GM12891 (cell line): ENCODE data around the gene PXDN. TPM values are rescaled to one million over a fixed set of nuclear protein-coding genes. Genes with fewer than 3 reads are reported as not detected.

Source experiments
- DNase-seq: peaks from one replicate; pipeline ENCODE4 v3.0.0; 2011; ENCODE audit warnings: low spot score; ENCODE audit not compliant: insufficient read length
- FAIRE-seq: peaks from 2 replicates; lab custom pipeline; 2011; peaks lifted over from hg19 to GRCh38; lab: Jason Lieb, UNC
- PAX5 ChIP-seq: IDR thresholded peaks from 2 replicates; pipeline ENCODE4 v1.6.1; 2011; ENCODE audit warnings: low read length, moderate library complexity, mild to moderate bottlenecking; ENCODE audit not compliant: insufficient read depth, severe bottlenecking
- POLR2A ChIP-seq: IDR thresholded peaks from 2 replicates; pipeline ENCODE4 v1.6.1; 2011; ENCODE audit warnings: low read depth, low read length, control low read depth
- POLR2AphosphoS5 ChIP-seq: IDR thresholded peaks from 2 replicates; pipeline ENCODE4 v1.6.1; 2011; ENCODE audit warnings: low read depth, low read length, control low read depth
- POU2F2 ChIP-seq: IDR thresholded peaks from 2 replicates; pipeline ENCODE4 v1.6.1; 2011; ENCODE audit warnings: low read depth, mild to moderate bottlenecking, control low read depth, low read length, moderate library complexity
- SPI1 ChIP-seq: IDR thresholded peaks from 2 replicates; pipeline ENCODE4 v1.6.1; 2011; ENCODE audit warnings: low read depth, low read length, control low read depth
- TAF1 ChIP-seq: IDR thresholded peaks from 2 replicates; pipeline ENCODE4 v1.6.1; 2011; ENCODE audit warnings: low read depth, low read length, control low read depth
- polyA plus RNA-seq: library from polyadenylated mRNA; unstranded; fragments of >200 nt; gene quantifications from one replicate; pipeline ENCODE4 v1.2.1, GENCODE V29; 2012; ENCODE audit warnings: low read depth, missing spikeins, inconsistent platforms; ENCODE audit not compliant: missing spikeins

The PXDN gene, protein sequence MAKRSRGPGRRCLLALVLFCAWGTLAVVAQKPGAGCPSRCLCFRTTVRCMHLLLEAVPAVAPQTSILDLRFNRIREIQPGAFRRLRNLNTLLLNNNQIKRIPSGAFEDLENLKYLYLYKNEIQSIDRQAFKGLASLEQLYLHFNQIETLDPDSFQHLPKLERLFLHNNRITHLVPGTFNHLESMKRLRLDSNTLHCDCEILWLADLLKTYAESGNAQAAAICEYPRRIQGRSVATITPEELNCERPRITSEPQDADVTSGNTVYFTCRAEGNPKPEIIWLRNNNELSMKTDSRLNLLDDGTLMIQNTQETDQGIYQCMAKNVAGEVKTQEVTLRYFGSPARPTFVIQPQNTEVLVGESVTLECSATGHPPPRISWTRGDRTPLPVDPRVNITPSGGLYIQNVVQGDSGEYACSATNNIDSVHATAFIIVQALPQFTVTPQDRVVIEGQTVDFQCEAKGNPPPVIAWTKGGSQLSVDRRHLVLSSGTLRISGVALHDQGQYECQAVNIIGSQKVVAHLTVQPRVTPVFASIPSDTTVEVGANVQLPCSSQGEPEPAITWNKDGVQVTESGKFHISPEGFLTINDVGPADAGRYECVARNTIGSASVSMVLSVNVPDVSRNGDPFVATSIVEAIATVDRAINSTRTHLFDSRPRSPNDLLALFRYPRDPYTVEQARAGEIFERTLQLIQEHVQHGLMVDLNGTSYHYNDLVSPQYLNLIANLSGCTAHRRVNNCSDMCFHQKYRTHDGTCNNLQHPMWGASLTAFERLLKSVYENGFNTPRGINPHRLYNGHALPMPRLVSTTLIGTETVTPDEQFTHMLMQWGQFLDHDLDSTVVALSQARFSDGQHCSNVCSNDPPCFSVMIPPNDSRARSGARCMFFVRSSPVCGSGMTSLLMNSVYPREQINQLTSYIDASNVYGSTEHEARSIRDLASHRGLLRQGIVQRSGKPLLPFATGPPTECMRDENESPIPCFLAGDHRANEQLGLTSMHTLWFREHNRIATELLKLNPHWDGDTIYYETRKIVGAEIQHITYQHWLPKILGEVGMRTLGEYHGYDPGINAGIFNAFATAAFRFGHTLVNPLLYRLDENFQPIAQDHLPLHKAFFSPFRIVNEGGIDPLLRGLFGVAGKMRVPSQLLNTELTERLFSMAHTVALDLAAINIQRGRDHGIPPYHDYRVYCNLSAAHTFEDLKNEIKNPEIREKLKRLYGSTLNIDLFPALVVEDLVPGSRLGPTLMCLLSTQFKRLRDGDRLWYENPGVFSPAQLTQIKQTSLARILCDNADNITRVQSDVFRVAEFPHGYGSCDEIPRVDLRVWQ (N-terminal part only)
- 8.3 TPM for polyA plus RNA-seq

DNA sequence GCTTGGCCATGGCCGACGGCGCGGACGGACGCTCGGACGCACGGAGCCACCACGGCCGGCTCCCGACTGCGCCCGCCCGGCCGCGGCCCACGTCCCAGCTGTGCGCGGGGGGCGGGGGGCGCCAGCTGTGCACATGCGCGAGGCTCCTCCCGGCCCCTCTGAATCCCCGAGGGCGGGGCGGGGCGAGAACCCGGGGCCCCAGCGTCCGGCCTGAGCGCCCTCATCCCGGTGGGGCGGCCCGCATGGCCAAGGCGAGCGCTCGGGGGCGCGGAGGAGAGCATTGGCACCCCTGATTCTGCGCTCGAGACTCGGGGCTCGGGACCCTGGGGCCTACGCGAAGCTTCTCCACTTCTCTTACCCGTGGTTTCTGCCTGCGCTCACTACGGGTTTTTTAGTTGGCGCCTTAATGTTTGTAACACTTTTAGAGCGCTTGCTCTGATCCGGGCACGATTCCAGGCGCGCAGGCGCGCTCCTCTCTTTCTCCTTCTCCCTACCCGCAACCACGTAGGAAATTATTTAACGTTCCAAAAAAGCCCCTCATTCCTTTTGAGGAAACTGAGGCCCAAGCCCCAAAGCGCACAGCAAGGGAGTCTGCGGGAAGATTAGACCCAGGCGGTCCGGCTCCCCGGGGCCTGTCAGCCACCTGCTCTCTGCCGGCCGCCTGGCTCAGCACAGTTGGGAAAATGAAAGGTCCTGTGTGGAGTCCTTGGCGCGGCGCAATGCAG, at the start of gene PXDN:
Gene PXDN (minus strand): TSS at position 70 of the 725 bp plus-strand sequence. CDS start 60 bp downstream, at position 10.
- peak; percentile 55 for DNase-seq
- TF ChIP-seq PAX5 (no peak), POLR2AphosphoS5 (no peak), SPI1 (no peak), POLR2A (no peak), POU2F2 (no peak), TAF1 (no peak)
- FAIRE-seq, result no peak

DNA sequence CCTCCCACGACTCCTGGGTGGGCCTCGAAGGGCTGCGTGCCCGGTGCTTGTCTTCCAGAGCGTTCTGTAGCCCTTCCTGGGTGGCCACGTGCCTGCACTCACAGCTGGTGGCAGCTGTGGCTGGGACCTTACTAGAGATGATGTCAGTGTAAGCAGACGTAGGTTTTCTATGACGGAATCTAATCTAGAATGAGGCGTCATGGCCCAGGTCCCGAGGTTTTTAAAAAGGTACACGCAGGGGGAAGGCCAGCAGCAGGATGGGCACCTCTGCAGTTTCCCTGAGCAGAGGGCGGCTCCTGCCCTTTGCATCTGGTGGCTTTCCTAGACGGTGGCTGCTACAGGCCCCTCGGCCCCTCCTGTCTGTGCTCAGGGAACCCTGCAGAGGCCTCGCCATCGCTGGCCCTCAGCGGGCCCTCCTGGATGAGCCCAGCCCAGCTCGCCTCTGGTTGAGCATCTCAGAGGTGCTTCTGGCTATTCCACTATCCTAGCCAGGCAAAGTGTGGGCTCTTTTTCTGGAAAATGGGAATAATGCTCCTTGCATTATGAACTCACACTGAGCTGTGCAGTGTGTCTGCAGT, 49.6 kb upstream of the PXDN start:
- no peak for FAIRE-seq
- TF ChIP-seq SPI1 (no peak), POU2F2 (no peak), POLR2A (no peak), TAF1 (no peak), PAX5 (no peak), POLR2AphosphoS5 (no peak)
- DNase-seq, result no peak

DNA sequence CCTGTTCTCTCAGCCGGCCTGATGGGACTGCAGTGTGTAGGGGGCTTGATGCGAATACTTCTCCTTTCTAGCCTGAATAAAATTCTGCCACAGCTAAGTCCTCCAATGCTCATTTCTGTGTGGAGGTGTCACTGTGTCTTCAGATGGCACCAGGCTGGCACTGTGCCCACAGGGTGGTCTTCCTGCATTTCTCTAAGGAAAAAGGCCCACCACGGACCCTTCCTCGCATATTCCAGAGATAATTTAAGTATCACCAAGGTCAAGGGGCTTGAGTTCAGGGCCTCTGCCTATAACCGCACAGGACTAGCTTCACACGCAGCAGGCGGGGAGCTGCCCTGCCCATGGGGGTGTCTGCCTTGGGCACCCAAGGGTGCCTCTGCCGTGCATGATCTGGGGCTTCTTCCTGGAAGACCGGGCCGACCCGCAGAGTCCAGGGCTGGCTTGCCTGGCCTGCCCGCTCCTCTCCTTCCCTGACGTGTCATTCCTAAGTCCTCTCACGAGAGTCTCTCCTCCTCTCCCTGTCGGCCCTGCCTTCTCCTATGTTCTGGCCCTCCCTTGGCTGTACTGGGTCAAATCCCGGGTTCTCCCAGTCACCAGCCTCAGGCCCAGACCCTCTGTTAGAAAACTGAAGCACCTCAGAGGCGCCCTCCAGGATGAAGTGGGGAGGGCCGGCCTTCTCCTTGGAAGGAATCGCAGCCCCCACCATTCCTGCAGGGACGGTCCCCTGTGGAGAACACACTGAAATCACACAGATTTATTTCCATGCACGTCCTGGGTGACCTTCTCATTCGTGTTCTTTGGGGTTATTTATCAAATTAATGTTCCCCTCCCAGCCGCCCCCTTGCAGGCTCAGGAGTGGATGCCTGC, 48.9 kb upstream of the PXDN start:
- FAIRE-seq (no peak), DNase-seq (no peak)
- TF ChIP-seq PAX5, result no peak
- no peak for TF ChIP-seq TAF1
- no peak for TF ChIP-seq POU2F2
- no peak for TF ChIP-seq POLR2AphosphoS5

DNA sequence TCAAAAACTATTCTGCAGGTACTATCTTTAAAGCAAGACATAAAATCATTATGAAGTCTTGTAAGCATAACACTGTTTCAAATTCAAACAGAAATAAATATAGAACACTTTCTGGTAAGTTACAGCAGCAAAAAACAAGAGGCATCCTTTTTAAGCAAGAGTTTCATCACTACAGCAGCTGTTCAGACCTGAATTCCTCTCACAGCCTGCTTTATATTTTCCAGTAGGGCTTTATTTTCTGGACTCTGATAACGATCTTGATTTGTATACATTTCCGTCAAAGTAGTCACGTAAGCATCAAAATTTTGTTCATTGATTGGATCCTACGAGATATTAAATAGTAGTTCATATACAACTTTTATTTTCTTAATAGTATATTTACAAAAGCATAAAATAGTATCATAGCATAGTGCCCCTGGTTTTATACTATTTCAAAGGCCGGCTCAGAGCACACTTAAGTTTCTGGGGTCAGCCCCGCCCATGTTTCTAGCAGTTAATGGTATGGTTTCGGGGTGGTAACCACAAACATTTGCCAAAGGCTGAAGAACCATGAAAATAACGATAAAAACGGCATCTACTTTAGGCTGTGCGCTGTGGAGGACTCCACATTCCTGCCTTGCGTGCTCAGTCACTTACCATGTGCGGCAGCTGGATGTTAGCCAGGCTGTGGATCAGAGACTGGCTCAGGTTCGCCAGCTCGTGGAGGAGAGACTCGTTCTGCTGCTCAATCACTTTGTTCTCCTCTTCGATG, 47.5 kb upstream of the PXDN start:
- no peak for DNase-seq
- no peak for FAIRE-seq
- TF ChIP-seq SPI1 (no peak), POLR2A (no peak), POU2F2 (no peak), POLR2AphosphoS5 (no peak), TAF1 (no peak), PAX5 (no peak)

DNA sequence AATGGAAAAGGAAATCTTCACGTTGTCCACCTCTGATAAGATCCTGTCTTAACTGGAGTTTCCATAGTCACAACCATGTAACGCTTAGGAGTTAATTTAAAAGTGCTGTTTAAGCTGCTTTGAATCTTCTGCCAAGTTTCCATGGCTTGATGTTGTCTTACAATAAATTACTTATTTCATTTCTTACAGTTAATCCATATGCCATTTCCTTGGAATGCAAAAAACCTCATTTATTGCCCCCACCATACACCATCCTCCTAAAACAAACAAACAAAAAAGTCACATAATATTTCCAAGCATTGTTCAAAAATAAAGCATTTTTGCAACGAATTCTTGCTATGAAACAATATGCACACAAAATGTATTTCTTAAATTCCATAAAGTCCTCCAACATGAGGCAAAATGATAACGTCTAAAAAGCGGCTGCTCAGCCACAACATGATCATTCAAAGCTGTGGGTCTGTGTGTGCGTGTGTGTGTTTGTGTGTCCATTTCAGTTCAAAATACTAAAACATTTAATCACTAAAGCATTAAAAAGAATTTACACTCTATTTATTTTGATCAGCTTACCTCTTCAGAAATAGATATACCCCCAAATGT, 46.8 kb upstream of the PXDN start:
- no peak for DNase-seq
- TF ChIP-seq PAX5 (no peak), SPI1 (no peak), POLR2AphosphoS5 (no peak), POLR2A (no peak), TAF1 (no peak), POU2F2 (no peak)
- no peak for FAIRE-seq

DNA sequence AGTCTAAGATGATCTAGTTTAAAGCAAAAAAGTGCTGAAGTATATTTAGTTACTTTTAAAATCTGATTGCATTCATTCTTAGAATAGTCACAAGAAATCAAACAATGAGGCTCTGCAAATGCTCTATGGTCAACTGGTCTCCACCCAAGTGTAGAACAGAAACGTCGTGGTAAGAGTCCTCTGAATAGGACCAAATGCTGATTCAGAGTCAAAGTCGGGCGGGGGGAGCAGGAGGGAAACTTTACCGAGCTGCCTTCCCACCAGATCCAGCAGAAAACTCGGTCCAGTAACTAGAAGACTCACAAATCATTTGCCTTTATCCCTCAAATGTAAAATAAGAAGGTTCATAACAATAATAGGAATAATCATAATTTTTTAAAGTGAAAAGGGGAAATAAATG, 46.2 kb upstream of the PXDN start:
- FAIRE-seq, result no peak
- no peak for DNase-seq
- TF ChIP-seq POLR2AphosphoS5, result no peak

DNA sequence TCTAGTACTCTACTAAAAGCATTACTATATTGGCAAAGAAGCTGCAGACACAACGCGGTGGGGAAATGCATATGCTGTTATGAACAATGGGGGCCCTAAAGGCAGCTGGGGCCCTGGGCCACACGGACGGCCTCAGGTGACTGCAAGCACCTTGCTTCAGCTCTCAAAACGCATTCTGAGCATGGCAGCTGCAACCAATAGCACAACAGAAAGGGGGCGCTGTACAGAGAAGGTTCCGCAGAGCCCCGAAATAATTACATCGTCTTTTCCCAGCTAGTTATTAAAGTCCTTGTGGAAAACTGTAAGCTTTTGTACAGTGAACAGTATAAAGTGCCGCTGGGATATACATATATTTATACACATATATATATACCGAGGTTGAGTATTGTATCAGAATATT, 45.3 kb upstream of the PXDN start:
- TF ChIP-seq POU2F2, result no peak
- TF ChIP-seq TAF1, result no peak
- no peak for TF ChIP-seq SPI1
- no peak for DNase-seq
- FAIRE-seq, result no peak
